Gastroesophageal sphincter (tissue), 3 donors: ENCODE results near the gene AQR.

ENCODE experiments used
- CTCF ChIP-seq, 4 experiments: fragments of 200-600 bp in 2 of 4; fragments of 450-650 bp in 2 of 4; sonication (generic) in 1 of 4; IDR thresholded peaks; one replicate each; pipeline ENCODE4 v1.5.1; 2017 to 2019; ENCODE audit warnings: antibody characterized with exemption in 4 of 4, mild to moderate bottlenecking in 2 of 4, moderate library complexity in 2 of 4
- POLR2A ChIP-seq, 2 donors: fragments of 450-650 bp; IDR thresholded peaks; one replicate each; pipeline ENCODE4 v1.6.1; 2017; ENCODE audit warnings: antibody characterized with exemption in 2 of 2, mild to moderate bottlenecking in 2 of 2, moderate library complexity in 1 of 2
- POLR2AphosphoS5 ChIP-seq: sonication (generic); formaldehyde crosslinking; IDR thresholded peaks from one replicate; pipeline ENCODE4 v1.6.1; 2017; ENCODE audit warnings: antibody characterized with exemption

- TF ChIP-seq CTCF (IDR thresholded peaks at IDR 0.05) (no peak), POLR2AphosphoS5 (no peak), POLR2A (IDR thresholded peaks at IDR 0.05) (no peak)
Observed at GRCh38 chr15:35000511-35000910, 31.0 kb upstream of the AQR start.
